Measurements from ENCODE around the gene RBM47.

DNA sequence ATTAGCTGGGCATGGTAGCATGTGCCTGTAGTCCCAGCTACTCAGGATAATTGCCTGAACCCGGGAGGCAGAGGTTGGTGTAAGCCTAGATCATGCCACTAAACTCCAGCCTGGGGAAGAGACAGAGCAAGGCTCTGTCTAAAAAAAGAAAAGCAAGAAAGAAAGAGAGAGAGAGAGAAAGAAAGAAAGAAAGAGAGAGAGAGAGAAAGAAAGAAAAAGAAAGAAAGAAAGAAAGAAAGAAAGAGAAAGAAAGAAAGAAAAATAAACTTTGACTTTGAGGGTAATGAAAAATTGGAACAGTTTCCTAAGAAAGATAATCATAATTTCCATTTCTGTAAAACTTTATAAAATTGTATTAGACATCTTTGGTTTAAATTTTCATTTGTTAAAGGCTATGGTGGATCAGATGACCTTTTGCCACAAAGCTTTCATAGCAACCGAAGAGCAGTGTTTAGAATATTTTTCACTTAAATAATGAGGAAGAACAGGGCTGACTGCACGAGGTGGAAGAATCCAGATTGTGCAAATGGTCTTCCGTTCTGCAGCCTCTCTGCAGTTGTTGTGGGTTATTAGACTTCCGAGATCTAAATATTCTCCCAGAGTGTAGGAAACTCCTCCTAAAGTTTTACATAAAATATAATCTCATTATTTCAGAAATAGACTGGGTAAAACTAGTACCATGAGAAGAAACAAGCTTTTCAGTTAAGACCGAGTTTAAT is 55.9 kb downstream of the RBM47 start:
- no peak for TF ChIP-seq POLR2A (IDR thresholded peaks at IDR 0.05; ENCODE audit: low read length)
- no peak for TF ChIP-seq GATA1 (IDR thresholded peaks at IDR 0.05; ENCODE audit: low read depth, low read length)
